H1 (cell line): ENCODE measurements around the gene CDC42EP4. TPM values are rescaled to one million over a fixed set of nuclear protein-coding genes. Genes with fewer than 3 reads are reported as not detected.
A peak's percentile ranks its signal among the peaks of the same experiment; 100 is the strongest.

Source experiments
- ASH2L ChIP-seq: fragments of 200-600, 300-600 bp; sonication (generic); IDR thresholded peaks from one replicate; pipeline ENCODE4 v1.7.1; 2017; ENCODE audit warnings: low read length
- ATF2 ChIP-seq: IDR thresholded peaks from 2 replicates; pipeline ENCODE4 v1.6.1; 2012; ENCODE audit warnings: low read length, inconsistent platforms
- BCL11A ChIP-seq, 2 experiments: IDR thresholded peaks; one replicate each; pipeline ENCODE4 v1.6.1; 2011; ENCODE audit warnings: low read depth in 2 of 2, low read length in 2 of 2, mild to moderate bottlenecking in 2 of 2
- BRCA1 ChIP-seq: IDR thresholded peaks from 2 replicates; pipeline ENCODE4 v1.6.1; 2012; ENCODE audit warnings: low read depth, low read length, improper control_type of control experiment
- CHD2 ChIP-seq: IDR thresholded peaks from 2 replicates; pipeline ENCODE4 v1.6.1; 2012; ENCODE audit warnings: low read length, improper control_type of control experiment
- GABPA ChIP-seq: IDR thresholded peaks from 2 replicates; pipeline ENCODE4 v1.6.1; 2011; ENCODE audit warnings: mild to moderate bottlenecking, low read length, moderate library complexity, borderline replicate concordance; ENCODE audit not compliant: insufficient read depth
- KDM1A ChIP-seq: fragments of 200-600, 300-600 bp; sonication (generic); IDR thresholded peaks from 2 replicates; pipeline ENCODE4 v1.7.1; 2016; ENCODE audit warnings: mild to moderate bottlenecking, low read length, borderline replicate concordance
- RAD21 ChIP-seq, 2 experiments: IDR thresholded peaks in 1 of 2; conservative IDR thresholded peaks in 1 of 2; 2 replicates each; pipeline ENCODE4 v1.6.1; 2011; ENCODE audit warnings: low read depth in 2 of 2, low read length in 2 of 2, improper control_type of control experiment in 1 of 2, inconsistent platforms in 1 of 2, mild to moderate bottlenecking in 1 of 2, moderate library complexity in 1 of 2
- RBBP5 ChIP-seq: IDR thresholded peaks from 2 replicates; pipeline ENCODE4 v1.7.1; 2012; ENCODE audit warnings: low read depth, mild to moderate bottlenecking, inconsistent platforms, low read length, moderate library complexity, borderline replicate concordance
- RNF2 ChIP-seq: fragments of 200-900, 300-1000 bp; sonication (generic); IDR thresholded peaks from 2 replicates; pipeline ENCODE4 v1.7.1; 2016; ENCODE audit warnings: borderline replicate concordance, low read depth, mild to moderate bottlenecking, antibody characterized with exemption, low read length; ENCODE audit not compliant: poor library complexity, severe bottlenecking; ENCODE audit errors: missing control alignments
- SIRT6 ChIP-seq: IDR thresholded peaks from one replicate; pipeline ENCODE4 v1.7.1; 2012; ENCODE audit warnings: low read length, inconsistent platforms
- TAF1 ChIP-seq: IDR thresholded peaks from 2 replicates; pipeline ENCODE4 v1.6.1; 2011; ENCODE audit warnings: mild to moderate bottlenecking, low read depth, low read length
- TBP ChIP-seq: IDR thresholded peaks from 2 replicates; pipeline ENCODE4 v1.6.1; 2011; ENCODE audit warnings: low read depth, low read length, improper control_type of control experiment
- polyA plus RNA-seq, 7 experiments: library from polyadenylated mRNA; depleted of rRNA in 3 of 7; stranded (reverse) in 5 of 7; unstranded in 2 of 7; fragments of >200 nt in 5 of 7; fragments of 200-250 nt in 2 of 7; gene quantifications; 1 replicate in 5 of 7; 2 replicates in 1 of 7; 4 replicates in 1 of 7; pipeline versions ENCODE4 v1.2.1 to v1.2.3, GENCODE V29; 2011 to 2013; ENCODE audit warnings: missing spikeins in 2 of 7, mixed read lengths in 2 of 7
- total RNA-seq: library from RNA; stranded (reverse); fragmentation: NEBNext Ultra II Directional; extraction: Animal tissue kit (Norgen Biotek cat#: 25700); gene quantifications from 2 replicates; pipeline ENCODE4 v1.2.1, GENCODE V29; 2021

The CDC42EP4 gene
- total and polyA plus RNA-seq, 2 of the 8 experiments (the other 6 are each of a cell fraction or from before 2014, with no cell fraction given): 8.8 to 12.6 TPM

- no peak for TF ChIP-seq SIRT6
- no peak for TF ChIP-seq RNF2
- TF ChIP-seq KDM1A: peak; percentile 99
- TF ChIP-seq ATF2: no peak
- TF ChIP-seq RAD21 (IDR thresholded peaks at IDR 0.05 in 1 of 2, conservative IDR thresholded peaks at IDR 0.05 in 1 of 2; ENCODE audit: low read depth in 2 of 2, low read length in 2 of 2): 0 out of 4 replicates have a peak, but pooled peaks of 1 of the 2 experiments have one; percentile 5
- TF ChIP-seq BRCA1: no peak
- no peak for TF ChIP-seq GABPA
- TF ChIP-seq ASH2L: no peak
- TF ChIP-seq BCL11A (IDR thresholded peaks at IDR 0.05; ENCODE audit: low read depth in 2 of 2, low read length in 2 of 2): no peak
- no peak for TF ChIP-seq RBBP5
- TF ChIP-seq TAF1: no peak
- no peak for TF ChIP-seq CHD2
- no peak for TF ChIP-seq TBP
- TF ChIP-seq, all 59 proteins: peak for 7
These were observed 30.9 kb upstream of the CDC42EP4 start (continued) for GRCh38 chr17:73342541-73343167.
